Lung (tissue), 12 donors: ENCODE measurements around the gene CCDC54. TPM values are rescaled to one million over a fixed set of nuclear protein-coding genes. Genes with fewer than 3 reads are reported as not detected.

Experiments
- ATAC-seq: fragments of 200-7000 bp; cut with Tn5 transposase; one replicate; pipeline ENCODE4 v1.9.1; 2020; ENCODE audit warnings: moderate number of reproducible peaks; ENCODE audit not compliant: insufficient read depth, low FRiP score
- DNase-seq, 3 donors: peaks; one replicate each; pipeline ENCODE4 v3.0.0-alpha.2; 2013 to 2017
- H3K27ac ChIP-seq, 2 donors: one replicate each; pipeline ENCODE4 v1.5.1; 2013; ENCODE audit warnings: mild to moderate bottlenecking in 2 of 2, moderate library complexity in 2 of 2, control low read depth in 1 of 2, inconsistent platforms in 1 of 2, low read depth in 1 of 2, low read length in 1 of 2
- H3K27me3 ChIP-seq, 3 donors: one replicate each; pipeline ENCODE4 v1.5.1; 2013; ENCODE audit warnings: low read length in 2 of 3; ENCODE audit not compliant: control insufficient read depth in 3 of 3, insufficient read depth in 3 of 3
- H3K36me3 ChIP-seq, 4 donors: one replicate each; pipeline ENCODE4 v1.5.1; 2013; ENCODE audit warnings: low read length in 4 of 4, mild to moderate bottlenecking in 1 of 4, moderate library complexity in 1 of 4; ENCODE audit not compliant: control insufficient read depth in 4 of 4, insufficient read depth in 4 of 4
- H3K4me1 ChIP-seq, 5 donors: one replicate each; pipeline ENCODE4 v1.5.1; 2013; ENCODE audit warnings: low read length in 5 of 5, mild to moderate bottlenecking in 2 of 5, moderate library complexity in 1 of 5; ENCODE audit not compliant: control insufficient read depth in 5 of 5, insufficient read depth in 5 of 5
- H3K4me3 ChIP-seq: one replicate; pipeline ENCODE4 v1.5.1; 2013; ENCODE audit warnings: mild to moderate bottlenecking, control low read depth, moderate library complexity
- H3K9ac ChIP-seq, 2 donors: one replicate each; pipeline ENCODE4 v1.5.1; 2013; ENCODE audit warnings: low read length in 2 of 2, control low read depth in 1 of 2; ENCODE audit not compliant: insufficient read depth in 1 of 2
- H3K9me3 ChIP-seq, 4 donors: one replicate each; pipeline ENCODE4 v1.5.1; 2013; ENCODE audit warnings: low read length in 3 of 4, mild to moderate bottlenecking in 1 of 4, moderate library complexity in 1 of 4; ENCODE audit not compliant: control insufficient read depth in 4 of 4, insufficient read depth in 3 of 4
- WGBS, 2 donors: extraction: QIAGEN DNeasy Blood & Tissue Kit; methylation state at CpG; one replicate each; pipeline ENCODE4 v1.1.7; 2013; 5-methylcytosine and 5-hydroxymethylcytosine counted together
- polyA plus RNA-seq, 2 donors: library from polyadenylated mRNA; stranded (reverse); fragments of 200-250 nt; gene quantifications; one replicate each; pipeline ENCODE4 v1.2.1, GENCODE V29; 2013
- total RNA-seq, 2 donors: library from RNA; depleted of rRNA in 1 of 2; stranded (reverse); fragments of >200 nt in 1 of 2; gene quantifications; one replicate each; pipeline ENCODE4 v1.2.1, GENCODE V29; 2014 to 2021
- TF ChIP-seq, protein P1 (sequence below): IDR thresholded peaks from 2 replicates; pipeline ENCODE4 v1.5.1; 2012; ENCODE audit warnings: mild to moderate bottlenecking; ENCODE audit errors: control extremely low read depth, extremely low read depth
- donor health status: control.
- donor health status: control.
- donor health status: Bipolar disorder and iron deficiency.
- donor health status: healthy.
- donor health status: DM: yes; HTN: yes; CAD: no.

CCDC54 gene
- total and polyA plus RNA-seq, 4 donors, result not detected

- no peaks in the 10 kb centered on the region for H3K36me3 ChIP-seq
- no peak overlapping the region for H3K4me3 ChIP-seq
- H3K4me1 ChIP-seq, result peaks cover 0 to 1% (median 0%) of the 10 kb centered on the region in 5 donors
- no peaks in the 10 kb centered on the region for H3K9me3 ChIP-seq
- 34 to 48% methylated on average over 2 of the region's 2 CpGs for WGBS, 2 donors
- ATAC-seq, result no peak
- TF ChIP-seq, protein P1, sequence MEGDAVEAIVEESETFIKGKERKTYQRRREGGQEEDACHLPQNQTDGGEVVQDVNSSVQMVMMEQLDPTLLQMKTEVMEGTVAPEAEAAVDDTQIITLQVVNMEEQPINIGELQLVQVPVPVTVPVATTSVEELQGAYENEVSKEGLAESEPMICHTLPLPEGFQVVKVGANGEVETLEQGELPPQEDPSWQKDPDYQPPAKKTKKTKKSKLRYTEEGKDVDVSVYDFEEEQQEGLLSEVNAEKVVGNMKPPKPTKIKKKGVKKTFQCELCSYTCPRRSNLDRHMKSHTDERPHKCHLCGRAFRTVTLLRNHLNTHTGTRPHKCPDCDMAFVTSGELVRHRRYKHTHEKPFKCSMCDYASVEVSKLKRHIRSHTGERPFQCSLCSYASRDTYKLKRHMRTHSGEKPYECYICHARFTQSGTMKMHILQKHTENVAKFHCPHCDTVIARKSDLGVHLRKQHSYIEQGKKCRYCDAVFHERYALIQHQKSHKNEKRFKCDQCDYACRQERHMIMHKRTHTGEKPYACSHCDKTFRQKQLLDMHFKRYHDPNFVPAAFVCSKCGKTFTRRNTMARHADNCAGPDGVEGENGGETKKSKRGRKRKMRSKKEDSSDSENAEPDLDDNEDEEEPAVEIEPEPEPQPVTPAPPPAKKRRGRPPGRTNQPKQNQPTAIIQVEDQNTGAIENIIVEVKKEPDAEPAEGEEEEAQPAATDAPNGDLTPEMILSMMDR, result no peak
- peak overlapping the region in 1 of 2 donors; percentile 9 for H3K9ac ChIP-seq
- DNase-seq, result peak in 1 of 3 donors; percentile 35
- H3K27ac ChIP-seq, result no peak overlapping the region
- H3K27me3 ChIP-seq, result no peaks in the 10 kb centered on the region
These were observed 7.4 kb upstream of the CCDC54 start for GRCh38 chr3:107369791-107370190.

- no peak overlapping the region for H3K9ac ChIP-seq
- no peaks in the 10 kb centered on the region for H3K9me3 ChIP-seq
- no peak overlapping the region for H3K27ac ChIP-seq
- H3K4me1 ChIP-seq, result peaks cover 0 to 1% (median 0%) of the 10 kb centered on the region in 5 donors
- H3K36me3 ChIP-seq, result no peaks in the 10 kb centered on the region
- no peak for DNase-seq
- TF ChIP-seq, protein P1, result no peak
- no peak overlapping the region for H3K4me3 ChIP-seq
- H3K27me3 ChIP-seq, result no peaks in the 10 kb centered on the region
- WGBS, 2 donors, result 84 to 87% methylated on average over 2 of the region's 2 CpGs
- ATAC-seq, result no peak
These were observed 6.3 kb upstream of the CCDC54 start for GRCh38 chr3:107370907-107371306.

DNA sequence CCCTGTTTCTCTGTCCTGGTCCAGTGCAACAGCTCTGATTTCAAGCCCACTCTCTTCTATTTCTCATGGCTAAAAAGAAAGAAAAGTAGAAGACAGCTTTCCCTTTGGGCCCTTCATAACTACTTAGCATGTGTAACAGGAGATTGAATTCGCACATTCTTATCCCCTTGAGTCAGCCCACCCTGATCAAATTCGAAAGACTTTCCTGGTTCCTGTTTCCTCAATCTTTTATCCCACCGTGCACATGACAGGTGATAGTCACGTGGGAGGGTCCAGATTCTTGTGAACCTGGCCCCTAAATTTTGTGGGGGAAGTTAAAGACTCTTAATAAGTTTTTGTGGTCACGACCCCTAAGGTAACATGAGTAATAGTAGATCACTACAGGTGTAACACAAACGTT is 4.7 kb upstream of the CCDC54 start:
- WGBS, 2 donors, result 87 to 92% methylated on average over 6 of the region's 6 CpGs
- no peaks in the 10 kb centered on the region for H3K9me3 ChIP-seq
- H3K27me3 ChIP-seq, result no peaks in the 10 kb centered on the region
- H3K36me3 ChIP-seq, result no peaks in the 10 kb centered on the region
- H3K4me1 ChIP-seq, result no peaks in the 10 kb centered on the region
- no peak overlapping the region for H3K4me3 ChIP-seq
- H3K9ac ChIP-seq, result no peak overlapping the region
- no peak overlapping the region for H3K27ac ChIP-seq
- TF ChIP-seq, protein P1, result no peak
- no peak for ATAC-seq
- no peak for DNase-seq

DNA sequence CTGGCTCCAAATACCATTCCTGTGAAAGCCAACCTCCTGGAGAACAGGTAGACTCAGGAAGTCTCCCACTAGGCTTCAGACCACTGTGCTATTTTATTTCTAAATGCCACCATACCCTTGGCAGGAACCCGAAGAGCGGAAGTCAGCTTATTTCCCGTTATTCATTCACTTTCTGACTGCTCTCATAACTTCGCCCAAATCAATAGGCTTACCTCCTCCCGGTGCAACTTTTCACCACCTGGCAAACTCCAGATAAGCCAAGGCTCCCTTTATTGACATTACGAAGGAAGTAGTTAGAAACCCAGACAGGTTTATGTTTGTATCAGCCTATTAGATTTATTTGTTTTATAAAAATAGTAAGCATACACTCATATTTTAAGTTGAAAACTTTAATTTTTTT is 3.3 kb upstream of the CCDC54 start:
- DNase-seq (no peak), ATAC-seq (no peak)
- Histone ChIP-seq H3K27me3 (no peaks in the 10 kb centered on the region), H3K9ac (no peak overlapping the region), H3K27ac (no peak overlapping the region), H3K4me3 (no peak overlapping the region), H3K4me1 (no peaks in the 10 kb centered on the region), H3K9me3 (no peaks in the 10 kb centered on the region), H3K36me3 (no peaks in the 10 kb centered on the region)
- WGBS, 2 donors, result 32 to 35% methylated on average over 6 of the region's 6 CpGs
- TF ChIP-seq, protein P1, result no peak
